Stomach smooth muscle (tissue), 2 donors: Measurements from ENCODE around the gene PCDHB13.
A peak's percentile ranks its signal among the peaks of the same experiment; 100 is the strongest.
"Not testable (repeated sequence)": the region's sequence is repeated elsewhere in the genome, so short reads cannot be mapped to it uniquely, and the experiment has no call there.

ENCODE experiments used
- H3K27ac ChIP-seq: one replicate; pipeline ENCODE4 v1.7.0; 2013; ENCODE audit warnings: mild to moderate bottlenecking, low read length, inconsistent platforms
- H3K27me3 ChIP-seq, 2 donors: one replicate each; pipeline ENCODE4 v1.7.0; 2013; ENCODE audit warnings: low read length in 2 of 2; ENCODE audit not compliant: insufficient read depth in 2 of 2, control insufficient read depth in 1 of 2
- H3K36me3 ChIP-seq, 2 donors: one replicate each; pipeline ENCODE4 v1.7.0; 2013; ENCODE audit warnings: low read length in 2 of 2; ENCODE audit not compliant: control insufficient read depth in 2 of 2, insufficient read depth in 2 of 2
- H3K4me1 ChIP-seq: one replicate; pipeline ENCODE4 v1.7.0; 2013; ENCODE audit warnings: low read length; ENCODE audit not compliant: control insufficient read depth, insufficient read depth
- H3K4me3 ChIP-seq, 2 donors: one replicate each; pipeline ENCODE4 v1.7.0; 2013; ENCODE audit warnings: low read length in 2 of 2
- H3K9ac ChIP-seq, 2 donors: one replicate each; pipeline ENCODE4 v1.7.0; 2013; ENCODE audit warnings: low read length in 2 of 2, mild to moderate bottlenecking in 1 of 2
- H3K9me3 ChIP-seq, 2 donors: one replicate each; pipeline ENCODE4 v1.7.0; 2013; ENCODE audit warnings: low read length in 2 of 2; ENCODE audit not compliant: control insufficient read depth in 2 of 2
- donor health status: healthy.
- donor health status: Pancreatic carcinoma.

PCDHB13 gene

GRCh38 chr5:141184117-141184855 is 29.4 kb upstream of the PCDHB13 start:
- H3K27ac ChIP-seq, H3K9ac ChIP-seq, H3K4me3 ChIP-seq, H3K36me3 ChIP-seq, H3K4me1 ChIP-seq: not testable (repeated sequence)
- Histone ChIP-seq H3K9me3 (peaks cover 22 to 32% of the 10 kb centered on the region in 2 donors), H3K27me3 (peaks cover 0 to 12% of the 10 kb centered on the region in 2 donors)

GRCh38 chr5:141186897-141187512 is 26.7 kb upstream of the PCDHB13 start, which contains the start of gene PCDHB9:
Gene PCDHB9, plus strand, starts transcription at chr5:141187161. Its CDS starts 158 bp downstream, at chr5:141187319.
- peaks cover 0 to 3% of the 10 kb centered on the region in 2 donors for H3K36me3 ChIP-seq
- H3K9ac ChIP-seq, result no peak within 1 kb of the TSS
- H3K27ac ChIP-seq, result no peak within 1 kb of the TSS
- H3K27me3 ChIP-seq, result peaks cover 0 to 11% of the 10 kb centered on the region in 2 donors
- peak within 1 kb of the TSS in 1 of 2 donors; percentile 38 for H3K4me3 ChIP-seq
- peaks cover 21 to 38% of the 10 kb centered on the region in 2 donors for H3K9me3 ChIP-seq
- no peaks in the 10 kb centered on the region for H3K4me1 ChIP-seq

GRCh38 chr5:141188682-141189081 is 25.0 kb upstream of the PCDHB13 start:
- H3K27me3 ChIP-seq, H3K9ac ChIP-seq, H3K36me3 ChIP-seq, H3K27ac ChIP-seq, H3K4me3 ChIP-seq, H3K4me1 ChIP-seq: not testable (repeated sequence)
- H3K9me3 ChIP-seq, result peaks cover 16 to 32% of the 10 kb centered on the region in 2 donors

- H3K9me3 ChIP-seq, result peaks cover 15 to 31% of the 10 kb centered on the region in 2 donors
- not testable (repeated sequence) for H3K27ac ChIP-seq, H3K9ac ChIP-seq
These were observed 24.6 kb upstream of the PCDHB13 start for GRCh38 chr5:141189131-141189530.

GRCh38 chr5:141192110-141192725 is 21.5 kb upstream of the PCDHB13 start, which contains the start of gene PCDHB10:
Gene PCDHB10, plus strand, starts transcription at chr5:141192353. Its CDS starts 200 bp downstream, at chr5:141192553.
- Histone ChIP-seq H3K9ac (no peak within 1 kb of the TSS), H3K4me1 (no peaks in the 10 kb centered on the region), H3K27ac (no peak within 1 kb of the TSS), H3K27me3 (peaks cover 2 to 5% of the 10 kb centered on the region in 2 donors), H3K9me3 (peaks cover 3 to 28% of the 10 kb centered on the region in 2 donors), H3K4me3 (peak within 1 kb of the TSS; percentile 41 to 68), H3K36me3 (no peaks in the 10 kb centered on the region)

More at GRCh38 chr5:141189131-141189530, 24.6 kb upstream of the PCDHB13 start:
- H3K4me3 ChIP-seq, H3K36me3 ChIP-seq, H3K4me1 ChIP-seq, H3K27me3 ChIP-seq: not testable (repeated sequence)

- H3K4me3 ChIP-seq, H3K27ac ChIP-seq, H3K36me3 ChIP-seq, H3K4me1 ChIP-seq, H3K9ac ChIP-seq, H3K27me3 ChIP-seq: not testable (repeated sequence)
- H3K9me3 ChIP-seq, result peaks cover 11 to 28% of the 10 kb centered on the region in 2 donors
These were observed 19.4 kb upstream of the PCDHB13 start for GRCh38 chr5:141194332-141194731.

- Histone ChIP-seq H3K36me3 (no peaks in the 10 kb centered on the region), H3K9me3 (peaks cover 18 to 38% of the 10 kb centered on the region in 2 donors), H3K4me1 (no peaks in the 10 kb centered on the region), H3K27me3 (peaks cover 0 to 2% of the 10 kb centered on the region in 2 donors), H3K4me3 (no peak overlapping the region), H3K9ac (no peak overlapping the region), H3K27ac (no peak overlapping the region)
These were observed 17.4 kb upstream of the PCDHB13 start for GRCh38 chr5:141196363-141196762.

GRCh38 chr5:141199359-141200235 is 14.1 kb upstream of the PCDHB13 start, which contains the start of gene PCDHB11:
Gene PCDHB11, plus strand, starts transcription at chr5:141199627. Its CDS starts 148 bp downstream, at chr5:141199775.
- H3K27me3 ChIP-seq, result no peaks in the 10 kb centered on the region
- H3K4me1 ChIP-seq, result no peaks in the 10 kb centered on the region
- H3K4me3 ChIP-seq, result peak within 1 kb of the TSS; percentile 9 to 58
- H3K36me3 ChIP-seq, result no peaks in the 10 kb centered on the region
- H3K9ac ChIP-seq, result peak within 1 kb of the TSS in 1 of 2 donors; percentile 21
- H3K27ac ChIP-seq, result no peak within 1 kb of the TSS
- peaks cover 14 to 42% of the 10 kb centered on the region in 2 donors for H3K9me3 ChIP-seq

GRCh38 chr5:141201126-141201525 is 12.6 kb upstream of the PCDHB13 start:
- H3K9me3 ChIP-seq, result peaks cover 14 to 41% of the 10 kb centered on the region in 2 donors
- not testable (repeated sequence) for H3K36me3 ChIP-seq, H3K4me3 ChIP-seq, H3K27me3 ChIP-seq, H3K9ac ChIP-seq, H3K27ac ChIP-seq, H3K4me1 ChIP-seq

GRCh38 chr5:141201646-141202045 is 12.1 kb upstream of the PCDHB13 start:
- H3K9me3 ChIP-seq, result peaks cover 14 to 36% of the 10 kb centered on the region in 2 donors
- not testable (repeated sequence) for H3K36me3 ChIP-seq, H3K27me3 ChIP-seq, H3K9ac ChIP-seq, H3K4me1 ChIP-seq, H3K4me3 ChIP-seq, H3K27ac ChIP-seq
